Measurements from ENCODE around the gene ZNF747.
"Not testable (repeated sequence)": the region's sequence is repeated elsewhere in the genome, so short reads cannot be mapped to it uniquely, and the experiment has no call there.

Gene ZNF747

DNA sequence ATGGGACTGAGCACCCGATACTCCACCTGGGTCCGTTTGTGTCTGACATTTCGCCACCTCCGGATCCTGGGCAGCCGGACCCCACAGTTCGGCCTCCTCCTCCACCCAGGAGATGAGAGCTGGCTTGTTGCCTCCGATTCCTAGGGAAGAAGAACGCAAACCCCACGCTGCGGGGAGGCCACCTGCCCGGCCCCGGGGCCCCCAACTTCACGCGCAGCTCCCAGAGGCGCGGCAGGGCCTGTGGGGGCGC is 23.0 kb upstream of the ZNF747 start:
- FAIRE-seq, result no peak

DNA sequence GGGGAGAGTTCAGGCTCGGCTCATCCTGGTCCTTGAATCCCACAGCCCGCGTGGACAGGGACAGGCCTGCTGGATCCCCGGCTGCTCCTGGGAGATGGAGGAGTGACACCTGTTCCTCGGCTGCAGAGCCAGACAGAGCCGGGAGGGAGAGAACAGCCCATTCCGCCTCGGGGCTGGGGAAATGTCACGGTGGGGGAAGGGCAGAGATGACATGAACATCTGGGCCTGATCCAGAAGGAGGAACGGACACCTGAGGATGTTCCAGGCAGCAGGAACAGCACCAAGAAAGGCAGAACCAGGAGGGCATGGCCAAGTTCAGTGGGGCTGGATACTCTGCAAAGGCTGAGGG is 21.4 kb upstream of the ZNF747 start:
- no peak for FAIRE-seq

DNA sequence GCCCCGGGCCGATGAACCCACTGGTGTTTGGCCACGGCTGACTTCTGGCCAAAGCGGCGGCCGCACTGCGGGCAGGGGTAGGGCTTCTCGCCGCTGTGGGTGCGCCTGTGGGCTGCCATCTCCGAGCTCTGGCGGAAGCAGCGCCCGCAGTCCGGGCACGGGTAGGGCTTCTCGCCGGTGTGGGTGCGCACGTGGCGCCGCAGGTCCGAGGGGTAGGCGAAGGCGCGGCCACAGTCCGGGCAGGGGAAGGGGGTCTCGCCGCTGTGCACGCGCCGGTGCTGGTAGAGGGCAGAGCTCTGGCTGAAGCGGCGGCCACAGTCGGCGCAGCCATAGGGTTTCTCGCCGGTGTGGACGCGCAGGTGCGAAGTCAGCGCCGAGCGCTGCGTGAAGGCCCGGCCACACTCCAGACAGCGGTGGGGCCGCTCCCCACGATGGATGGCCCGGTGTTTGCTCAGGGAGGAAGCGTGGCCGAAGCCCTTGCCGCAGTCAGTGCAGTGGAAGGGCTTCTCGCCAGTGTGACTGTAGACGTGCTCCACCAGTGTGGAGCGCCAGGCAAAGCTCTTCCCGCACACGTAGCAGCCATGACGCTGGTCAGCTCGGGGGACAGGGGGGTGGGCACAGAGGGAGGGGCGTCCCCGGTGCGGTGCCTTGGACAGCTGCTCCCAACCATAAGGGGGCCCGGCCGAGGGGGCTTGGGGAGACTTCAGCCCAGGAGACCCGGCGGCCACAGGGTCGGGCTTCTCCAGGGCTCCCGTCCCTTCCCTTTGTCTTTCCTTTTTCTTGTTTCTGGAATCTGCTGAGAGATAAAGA is 20.9 kb upstream of the ZNF747 start:
- no peak for FAIRE-seq

DNA sequence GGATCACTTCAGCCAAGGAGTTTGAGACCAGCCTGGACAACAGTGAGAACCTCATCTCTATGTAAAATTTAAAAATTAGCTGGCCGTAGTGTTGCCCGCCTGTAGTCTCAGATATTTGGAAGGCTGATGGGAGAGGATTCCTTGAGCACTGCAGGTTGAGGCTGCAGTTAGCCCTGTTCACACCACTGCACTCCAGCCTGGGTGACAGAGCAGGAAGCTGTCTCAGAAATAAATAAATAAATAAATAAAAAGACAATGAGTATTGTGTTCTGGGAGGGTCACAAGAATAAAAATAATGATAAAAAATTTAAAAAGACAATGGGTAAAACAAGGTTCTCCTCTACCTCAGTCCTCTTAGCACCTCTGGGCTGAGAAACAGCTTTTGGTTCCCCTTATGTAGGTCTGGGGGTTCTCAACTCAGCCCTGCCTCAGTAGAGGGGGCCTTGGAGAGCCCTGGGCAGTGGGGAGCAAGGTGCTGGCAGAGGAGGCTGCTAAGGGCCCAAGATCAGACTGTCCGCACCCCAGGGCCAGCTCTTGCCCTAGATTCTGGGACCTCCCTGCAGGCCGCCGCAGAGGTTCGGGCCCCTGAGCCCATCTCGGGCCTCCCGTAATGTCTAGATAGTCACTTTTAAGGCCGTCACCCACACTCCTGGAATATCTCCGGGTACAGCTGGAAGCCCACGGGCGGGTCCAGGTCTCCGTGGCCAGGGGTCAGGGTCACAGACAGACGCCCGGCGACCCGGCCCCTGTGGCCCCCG is 20.1 kb upstream of the ZNF747 start:
- FAIRE-seq, result no peak

DNA sequence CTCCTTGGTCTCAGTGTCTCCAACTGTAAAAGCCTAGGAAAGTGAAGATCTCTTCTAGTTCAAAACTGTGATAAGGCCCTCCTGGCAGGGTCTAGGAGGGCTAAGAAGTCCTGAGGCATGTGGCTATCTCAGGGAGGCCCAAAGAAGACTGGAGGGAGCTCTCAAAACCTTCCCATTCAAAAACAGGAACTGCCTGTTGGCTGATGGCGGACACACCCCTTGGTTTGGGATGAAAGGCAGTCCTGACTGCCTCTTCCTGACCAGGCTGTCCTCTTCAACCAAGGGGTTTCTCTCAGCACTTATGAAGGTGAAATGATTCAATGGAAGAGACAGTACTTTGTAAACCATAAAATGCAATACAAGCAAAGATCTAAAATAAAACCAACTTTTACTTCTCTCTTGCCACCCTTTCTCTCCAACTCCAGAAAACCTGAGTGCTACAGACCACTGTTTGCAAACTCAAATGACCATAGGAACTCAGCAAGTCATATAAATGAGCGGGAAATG is 18.8 kb upstream of the ZNF747 start:
- no peak for FAIRE-seq

DNA sequence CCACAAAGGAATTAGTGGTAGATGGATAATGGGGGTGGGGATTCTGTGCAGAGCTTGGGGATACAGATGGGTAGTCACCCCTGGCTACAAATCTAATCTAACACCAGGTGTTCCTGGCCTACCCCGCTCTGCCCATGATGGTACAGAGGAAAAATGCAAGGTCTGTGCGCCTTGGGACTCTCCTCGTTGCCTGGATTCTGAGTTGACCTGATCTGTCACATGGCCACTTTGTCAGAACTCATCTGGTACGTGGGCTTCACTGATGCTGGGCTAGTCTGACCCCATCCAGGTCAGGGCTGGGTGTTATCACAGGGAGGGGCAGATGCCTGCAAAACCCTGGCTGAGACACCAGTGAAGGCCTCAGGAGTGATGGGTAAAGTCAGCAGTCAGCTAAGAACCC is 18.3 kb upstream of the ZNF747 start:
- no peak for FAIRE-seq

DNA sequence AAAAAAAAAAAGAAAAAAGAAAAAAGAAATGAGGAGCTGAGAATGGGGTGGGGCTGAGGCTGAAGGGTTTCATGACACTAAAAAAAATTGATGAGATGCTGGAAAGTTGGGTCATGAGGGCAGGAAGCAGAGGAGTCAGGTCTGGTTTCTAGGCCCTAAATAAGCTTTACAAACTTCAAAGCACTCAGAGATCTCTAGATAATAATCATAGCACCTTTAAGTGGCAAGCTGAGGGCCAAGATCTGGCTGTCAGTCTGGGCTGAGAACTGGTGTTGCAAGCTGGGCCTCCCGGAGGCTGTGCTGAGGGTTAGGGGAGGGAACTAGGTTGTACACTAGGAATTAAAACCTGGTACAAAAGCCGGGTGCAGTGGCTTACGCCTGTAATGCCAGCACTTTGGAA is 17.1 kb upstream of the ZNF747 start:
- no peak for FAIRE-seq

DNA sequence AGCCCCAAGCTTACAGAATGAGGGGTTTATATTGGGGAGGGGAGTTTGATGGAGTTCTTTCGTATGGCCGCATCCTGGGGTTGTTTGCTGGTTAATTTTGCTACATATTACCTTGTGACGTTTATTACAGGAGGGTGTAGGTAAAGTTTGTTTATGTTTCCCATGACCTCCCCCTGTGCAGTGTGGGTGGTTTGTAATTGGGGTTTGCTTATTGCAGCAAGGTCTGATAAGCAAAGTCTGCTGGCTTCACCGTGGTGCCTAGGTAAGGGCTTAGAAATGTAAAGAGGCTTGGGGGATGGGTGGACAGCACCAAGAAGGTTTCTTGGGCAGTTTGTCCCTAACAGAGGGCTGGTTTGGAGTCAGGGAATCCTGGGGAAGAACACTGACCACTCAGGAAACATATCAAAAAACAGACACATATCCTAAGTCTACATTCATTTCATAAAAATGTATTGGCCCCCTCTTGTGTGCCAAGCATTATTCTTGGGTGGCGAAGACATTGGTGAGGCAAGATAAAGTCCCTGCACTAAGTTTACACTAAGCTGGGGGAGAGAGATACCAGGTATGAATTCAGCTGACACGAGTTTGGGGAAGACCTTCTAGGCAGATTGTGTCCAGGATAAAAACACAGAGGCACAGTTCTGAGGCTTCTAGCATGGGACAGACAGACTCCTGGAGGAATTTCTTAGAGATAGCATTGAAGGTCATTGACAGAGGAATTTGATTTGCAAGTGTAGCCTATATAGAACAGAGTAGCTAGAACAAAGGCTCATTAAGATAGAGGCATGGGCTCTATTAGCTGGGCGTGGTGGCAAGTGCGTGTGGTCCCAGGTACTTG is 14.0 kb upstream of the ZNF747 start:
- no peak for FAIRE-seq

DNA sequence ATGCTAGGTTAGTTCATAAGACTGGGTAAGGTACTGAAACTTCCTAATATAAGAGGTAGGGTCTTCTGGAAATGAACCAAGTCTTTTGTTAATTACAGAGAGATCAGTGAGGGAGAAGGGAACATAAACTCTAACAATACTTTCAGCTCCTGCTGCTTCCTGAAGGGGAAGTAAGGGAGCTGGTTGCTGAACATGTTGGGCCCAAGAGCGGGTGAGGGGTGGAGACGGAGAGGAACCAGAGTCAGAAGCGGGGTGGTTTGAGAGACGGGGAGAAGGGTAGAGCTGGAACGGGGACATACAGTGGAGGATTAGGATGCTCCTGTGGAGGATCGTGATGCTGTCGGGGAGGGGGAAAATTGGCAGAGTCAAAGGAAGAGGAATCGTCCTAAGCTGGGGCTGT is 11.5 kb upstream of the ZNF747 start:
- no peak for FAIRE-seq

DNA sequence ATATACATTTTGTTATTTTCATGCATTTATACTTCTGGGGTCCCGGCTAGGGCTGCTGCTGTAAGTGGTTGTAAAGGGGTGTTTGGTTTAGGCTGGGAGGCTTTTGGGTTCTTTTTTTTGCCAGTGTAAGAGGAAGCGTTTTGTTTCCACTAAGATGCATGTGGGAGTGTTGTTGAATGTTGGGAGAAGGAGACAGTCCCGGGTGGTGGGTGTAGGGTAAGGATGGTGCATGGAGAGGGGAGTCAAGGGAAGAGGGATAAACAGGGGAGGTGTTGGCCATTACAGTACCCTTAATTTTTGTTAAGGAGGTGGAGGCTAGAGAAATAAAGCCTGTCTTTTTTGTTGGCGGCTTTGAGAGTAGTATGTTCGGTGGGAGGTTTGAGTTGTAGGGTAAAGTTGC is 8.4 kb upstream of the ZNF747 start:
- no peak for FAIRE-seq

DNA sequence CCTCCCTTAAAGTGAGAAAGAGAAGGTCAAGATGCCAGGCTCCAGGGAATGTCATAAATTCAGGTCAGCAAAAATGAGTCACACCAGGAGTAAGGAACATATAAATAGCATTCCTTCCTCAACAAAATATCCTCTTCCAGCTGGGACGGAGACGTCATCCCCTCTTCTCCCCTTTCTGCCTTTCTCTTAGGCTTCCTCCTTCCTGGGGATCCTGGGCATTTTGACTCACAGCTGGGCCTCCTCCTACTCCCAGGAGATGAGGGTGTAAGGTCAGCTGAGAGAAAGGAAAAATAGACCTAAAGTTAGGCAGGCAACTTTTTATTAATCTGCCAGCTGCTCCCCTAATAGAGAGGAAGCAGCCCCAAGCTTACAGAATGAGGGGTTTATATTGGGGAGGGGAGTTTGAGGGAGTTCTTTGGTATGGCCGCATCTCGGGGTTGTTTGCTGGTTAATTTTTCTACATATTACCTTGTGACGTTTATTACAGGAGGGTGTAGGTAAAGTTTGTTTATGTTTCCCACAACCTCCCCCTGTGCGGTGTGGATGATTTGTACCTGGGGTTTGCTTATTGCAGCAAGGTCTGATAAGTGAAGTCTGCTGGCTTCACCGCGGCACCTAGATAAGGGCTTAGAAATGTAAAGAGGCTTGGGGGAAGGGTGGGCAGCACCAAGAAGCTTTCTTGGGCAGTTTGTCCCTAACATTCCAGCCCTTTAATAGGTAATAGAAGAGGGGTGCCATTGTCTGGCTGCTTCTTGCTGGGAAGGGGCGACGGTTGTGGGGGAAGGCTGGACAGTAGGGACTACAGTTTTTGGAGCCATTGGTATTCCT is 7.1 kb upstream of the ZNF747 start:
- FAIRE-seq, result no peak

DNA sequence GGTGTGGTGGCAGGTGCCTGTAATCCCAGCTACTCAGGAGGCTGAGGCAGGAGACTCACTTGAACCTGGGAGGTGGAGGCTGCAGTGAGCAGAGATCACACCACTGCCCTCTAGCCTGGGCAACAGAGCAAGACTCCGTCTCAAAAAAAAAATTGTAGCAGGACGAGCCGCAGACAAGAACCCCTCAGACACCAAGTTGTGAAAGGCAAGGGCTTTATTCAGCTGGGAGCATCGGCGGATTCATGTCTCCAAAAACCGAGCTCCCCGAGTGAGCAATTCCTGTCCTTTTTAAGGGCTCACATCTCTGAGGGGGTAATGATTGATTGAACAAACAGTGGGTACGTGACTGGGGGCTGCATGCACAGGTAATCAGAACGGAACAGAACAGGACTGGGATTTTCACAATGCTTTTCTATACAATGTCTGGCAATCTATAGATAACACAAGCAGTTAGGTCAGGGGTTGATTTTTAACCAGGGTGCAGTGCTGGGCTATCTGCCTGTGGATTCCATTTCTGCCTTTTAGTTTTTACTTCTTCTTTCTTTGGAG is 6.3 kb upstream of the ZNF747 start:
- not testable (repeated sequence) for FAIRE-seq

DNA sequence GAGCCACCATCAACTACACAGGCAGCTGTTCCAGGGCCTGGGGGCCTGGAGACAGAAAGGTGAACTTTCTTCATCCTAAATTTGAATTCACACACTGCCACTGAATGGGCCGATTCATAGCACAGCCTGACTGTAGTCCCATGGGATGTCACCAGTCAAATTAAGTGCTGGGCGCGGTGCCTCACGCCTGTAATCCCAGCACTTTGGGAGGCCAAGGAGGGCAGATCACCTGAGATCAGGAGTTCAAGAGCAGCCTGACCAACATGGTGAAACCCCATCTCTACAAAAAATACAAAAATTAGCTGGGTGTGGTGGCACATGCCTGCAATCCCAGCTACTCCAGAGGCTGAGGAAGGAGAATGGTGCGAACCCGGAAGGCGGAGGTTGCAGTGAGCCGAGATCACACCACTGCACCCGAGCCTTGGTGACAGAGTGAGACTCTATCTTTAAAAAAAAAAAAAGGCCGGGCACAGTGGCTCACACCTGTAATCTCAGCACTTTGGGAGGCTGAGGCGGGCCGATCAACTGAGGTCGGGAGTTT is 5.4 kb upstream of the ZNF747 start:
- FAIRE-seq, result not testable (repeated sequence)

DNA sequence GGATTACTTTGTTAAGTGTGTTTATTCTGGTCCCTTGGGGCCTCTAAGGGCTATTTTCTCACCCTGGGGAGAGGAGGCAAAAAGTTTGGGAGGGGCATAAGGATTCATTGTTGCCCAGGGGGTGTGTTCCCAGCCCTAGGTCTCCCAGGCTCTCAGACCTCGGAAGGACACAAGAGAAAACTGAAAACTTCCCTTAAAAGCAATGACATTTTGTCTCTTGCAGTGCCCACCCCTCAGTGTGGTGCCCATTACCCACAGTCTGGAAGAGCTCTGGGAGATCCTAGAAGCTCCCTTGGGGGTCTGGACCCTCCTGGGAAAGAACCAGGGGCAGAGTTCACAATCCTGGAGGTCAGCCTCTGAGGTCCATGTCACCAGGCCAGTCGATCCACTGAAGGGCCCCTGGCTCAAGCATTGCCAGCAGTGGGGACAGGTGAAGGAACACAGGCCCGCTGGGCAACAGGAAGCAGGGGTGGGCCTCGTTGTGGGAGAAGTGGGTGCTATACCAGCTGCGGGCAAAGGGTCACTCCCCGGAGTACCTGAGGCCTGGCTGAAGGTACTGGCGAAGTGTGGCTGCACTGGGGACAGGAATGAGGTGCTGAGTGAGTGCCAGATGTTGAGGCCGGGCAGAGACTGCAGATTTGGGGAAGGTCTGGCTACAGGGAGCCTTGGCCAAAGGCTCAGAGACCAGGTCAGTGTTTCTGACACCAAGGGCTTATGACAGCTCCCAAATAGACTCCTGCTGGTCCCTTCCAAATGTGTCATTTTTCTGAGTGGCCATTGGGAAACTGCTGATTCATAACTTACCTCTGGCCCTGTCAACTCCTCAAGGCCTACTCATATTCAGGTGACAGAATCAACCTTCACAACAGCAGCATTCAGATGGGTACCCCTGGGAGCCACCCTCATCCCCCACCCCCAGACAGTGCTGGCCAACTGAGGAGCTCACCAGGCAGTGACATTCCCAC is 4.6 kb upstream of the ZNF747 start:
- FAIRE-seq, result no peak

DNA sequence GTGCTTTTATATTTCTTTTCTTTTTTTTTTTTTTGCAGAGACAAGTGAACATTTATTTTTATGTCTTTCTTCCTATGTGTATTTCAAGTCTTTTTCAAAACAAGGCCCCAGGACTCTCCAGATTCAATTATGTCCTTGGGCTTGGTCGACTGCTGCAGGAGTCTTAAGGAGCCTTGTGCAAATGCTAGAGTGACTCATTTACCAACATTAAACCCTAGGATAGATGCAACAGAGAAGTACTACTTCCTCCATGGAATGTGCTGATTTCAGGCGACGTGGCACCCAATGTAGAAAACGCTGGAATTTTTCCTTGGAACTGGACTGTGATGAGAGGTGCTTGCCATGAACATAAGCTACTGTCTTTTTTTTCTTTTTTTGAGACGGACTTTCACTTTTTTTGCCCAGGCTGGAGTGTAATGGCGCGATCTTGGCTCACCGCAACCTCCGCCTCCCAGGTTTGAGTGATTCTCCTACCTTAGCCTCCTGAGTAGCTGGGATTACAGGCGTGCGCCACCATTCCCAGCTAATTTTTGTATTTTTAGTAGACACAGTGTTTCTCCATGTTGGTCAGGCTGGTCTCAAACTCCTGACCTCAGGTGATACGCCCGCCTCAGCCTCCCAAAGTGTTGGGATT is 1.9 kb upstream of the ZNF747 start:
- not testable (repeated sequence) for FAIRE-seq

DNA sequence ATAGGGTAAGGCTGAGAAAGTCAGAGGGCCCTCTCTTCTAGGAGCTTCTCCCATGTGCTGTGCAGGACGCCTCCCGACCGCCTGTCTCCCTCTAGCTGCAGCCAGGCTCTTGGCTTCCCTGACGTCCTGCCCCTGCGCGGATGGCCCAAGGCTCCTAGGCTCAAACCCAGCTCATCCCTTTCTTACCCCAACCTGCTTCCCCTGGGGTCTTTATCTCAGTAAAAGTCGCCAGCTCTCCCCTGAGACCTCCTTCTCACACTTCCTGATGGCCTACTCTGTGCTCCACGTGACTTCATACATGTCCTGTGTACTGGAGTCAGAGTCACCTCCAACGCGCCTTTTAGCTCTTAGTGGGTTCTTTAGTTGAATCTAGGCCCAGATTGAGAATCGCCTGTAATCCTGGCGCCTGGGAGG is 1.1 kb upstream of the ZNF747 start:
- FAIRE-seq, result no peak

DNA sequence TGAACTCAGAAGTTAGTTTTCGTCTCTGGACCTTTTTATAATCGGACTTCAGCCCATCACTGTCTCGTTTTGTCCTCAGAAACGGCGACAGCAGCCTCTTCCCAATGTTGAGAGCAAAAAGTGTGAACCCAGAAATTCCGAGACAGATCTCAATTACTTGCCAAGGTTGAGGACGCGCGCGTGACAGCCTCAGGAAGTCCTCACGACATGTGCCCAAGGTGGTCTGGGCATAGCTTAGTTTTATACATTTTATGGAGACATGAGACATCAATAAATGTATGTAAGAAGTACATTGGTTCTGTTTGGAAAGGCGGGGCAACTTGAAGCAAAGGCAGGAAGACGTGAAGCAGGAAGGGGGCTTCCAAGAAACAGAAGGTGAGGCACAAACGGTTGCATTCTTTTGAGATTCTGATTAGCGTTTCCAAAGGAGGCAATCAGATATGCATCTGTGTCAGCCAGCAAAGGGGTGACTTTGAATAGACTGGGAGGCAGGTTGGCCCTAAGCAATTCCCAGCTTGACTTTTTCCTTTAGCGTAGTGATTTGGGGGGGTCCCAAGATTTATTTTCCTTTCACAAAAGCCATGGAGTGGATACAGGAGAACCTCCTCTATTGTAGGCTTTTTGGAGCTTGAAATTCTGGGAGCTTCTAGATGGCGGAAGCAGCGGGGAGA is 583 bp upstream of the ZNF747 start:
- FAIRE-seq, result no peak

DNA sequence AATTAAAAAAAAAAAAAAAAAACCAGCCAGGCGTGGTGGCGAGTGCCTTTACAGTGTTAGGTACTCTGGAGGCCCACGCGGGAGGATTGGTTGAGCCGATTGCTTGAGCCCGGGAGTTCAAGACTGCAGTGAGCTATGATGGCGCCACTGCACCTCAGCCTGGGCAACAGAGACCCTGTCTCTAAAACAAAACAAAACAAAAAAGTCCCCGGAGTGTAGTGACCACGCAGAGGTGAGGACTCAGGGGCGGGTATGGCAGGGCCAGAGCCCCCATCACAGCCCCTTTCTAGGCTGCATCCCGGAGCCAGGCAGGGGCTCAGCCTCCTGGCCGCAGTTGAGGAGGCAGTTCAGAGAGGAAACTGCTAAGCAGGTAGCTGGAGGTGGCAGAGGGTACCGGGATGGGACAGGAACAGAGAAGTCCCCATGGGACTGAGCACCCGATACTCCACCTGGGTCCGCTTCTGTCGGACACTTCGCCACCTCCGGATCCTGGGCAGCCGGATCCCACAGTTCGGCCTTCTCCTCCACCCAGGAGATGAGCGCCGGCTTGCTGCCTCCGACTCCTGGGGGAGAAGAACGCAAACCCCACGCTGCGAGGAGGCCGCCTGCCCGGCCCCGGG is 800 bp downstream of the ZNF747 start:
- no peak for FAIRE-seq

DNA sequence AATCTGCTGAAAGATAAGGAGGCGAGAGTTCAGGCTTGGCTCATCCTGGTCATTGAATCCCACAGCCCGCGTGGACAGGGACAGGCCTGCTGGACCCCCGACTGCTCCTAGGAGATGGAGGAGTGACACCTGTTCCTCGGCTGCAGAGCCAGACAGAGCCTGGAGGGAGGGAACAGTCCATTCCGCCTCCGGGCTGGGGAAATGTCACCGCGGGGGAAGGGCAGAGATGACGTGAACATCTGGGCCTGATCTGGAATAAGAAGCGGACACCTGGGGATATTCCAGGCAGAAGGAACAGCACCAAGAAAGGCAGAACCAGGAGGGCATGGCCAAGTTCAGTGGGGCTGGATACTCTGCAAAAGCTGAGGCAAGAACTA is 1.5 kb downstream of the ZNF747 start:
- FAIRE-seq, result no peak

Measured in A204.1 (cell line).